ENCODE data around the gene MB.

GRCh38 chr22:35618427-35619223 lies 1.5 kb upstream of the MB start:
- TF ChIP-seq CTCF (IDR thresholded peaks at IDR 0.05), result no peak
- TF ChIP-seq POLR2AphosphoS5 (IDR thresholded peaks at IDR 0.05), result no peak

Measured in breast epithelium (tissue), 3 donors.